Neural cell (in vitro differentiated cells): ENCODE measurements around the gene ADARB2. TPM values are rescaled to one million over a fixed set of nuclear protein-coding genes. Genes with fewer than 3 reads are reported as not detected.

Source experiments
- H2AFZ ChIP-seq: fragments of 200-600, 300-800 bp; sonication (generic), shearing (Covaris generic); 2 replicates; pipeline ENCODE4 v1.6.0; 2014; ENCODE audit warnings: low read depth, mild to moderate bottlenecking, antibody characterized with exemption, low read length, moderate library complexity
- H3F3A ChIP-seq: fragments of 200-600 bp; shearing (Covaris generic); 2 replicates; pipeline ENCODE4 v1.6.1; 2016; ENCODE audit warnings: mild to moderate bottlenecking, moderate library complexity, mixed read lengths, antibody characterized with exemption, low read length; ENCODE audit not compliant: insufficient read depth, poor library complexity, severe bottlenecking
- H3K27ac ChIP-seq: fragments of 200-600, 300-800 bp; sonication (generic), shearing (Covaris generic); 2 replicates; pipeline ENCODE4 v1.5.1; 2014; ENCODE audit warnings: mild to moderate bottlenecking, low read length, moderate library complexity
- H3K27me3 ChIP-seq: fragments of 300-800, 200-600 bp; sonication (generic), shearing (Covaris generic); 2 replicates; pipeline ENCODE4 v1.6.0; 2014; ENCODE audit warnings: mild to moderate bottlenecking, low read depth, low read length, moderate library complexity; ENCODE audit not compliant: insufficient read depth
- H3K36me3 ChIP-seq: fragments of 300-800, 200-600 bp; sonication (generic), shearing (Covaris generic); 2 replicates; pipeline ENCODE4 v1.5.1; 2014; ENCODE audit warnings: mild to moderate bottlenecking, antibody characterized with exemption, low read length, moderate library complexity; ENCODE audit not compliant: insufficient read depth
- H3K4me2 ChIP-seq: fragments of 300-800, 200-600 bp; sonication (generic), shearing (Covaris generic); 2 replicates; pipeline ENCODE4 v1.6.0; 2014; ENCODE audit warnings: mild to moderate bottlenecking, low read length
- H3K4me3 ChIP-seq: fragments of 300-800, 200-600 bp; sonication (generic), shearing (Covaris generic); 2 replicates; pipeline ENCODE4 v1.5.1; 2014; ENCODE audit warnings: mild to moderate bottlenecking, low read length, moderate library complexity
- H3K79me2 ChIP-seq: fragments of 200-600 bp; shearing (Covaris generic); replicated peaks from 2 replicates; pipeline ENCODE4 v1.6.0; 2014; ENCODE audit warnings: mild to moderate bottlenecking, low read length, moderate library complexity; ENCODE audit not compliant: insufficient read depth
- H3K9ac ChIP-seq: fragments of 300-800, 200-600 bp; sonication (generic), shearing (Covaris generic); 2 replicates; pipeline ENCODE4 v1.6.1; 2016; ENCODE audit warnings: mild to moderate bottlenecking, low read length, mixed read lengths
- H3K9me2 ChIP-seq: fragments of 200-600 bp; shearing (Covaris generic); 2 replicates; pipeline ENCODE4 v1.6.1; 2016; ENCODE audit warnings: mild to moderate bottlenecking, low read length, mixed read lengths; ENCODE audit not compliant: insufficient read depth
- H3K9me3 ChIP-seq: fragments of 200-600, 300-800 bp; sonication (generic), shearing (Covaris generic); 2 replicates; pipeline ENCODE4 v1.6.1; 2016; ENCODE audit warnings: mild to moderate bottlenecking, mixed run types, low read length, moderate library complexity, mixed read lengths
- H4K20me1 ChIP-seq: fragments of 200-600 bp; shearing (Covaris generic); 2 replicates; pipeline ENCODE4 v1.6.1; 2016; ENCODE audit warnings: mild to moderate bottlenecking, mixed run types; ENCODE audit not compliant: insufficient read depth
- EP300 ChIP-seq: fragments of 450-650 bp; conservative IDR thresholded peaks from 2 replicates; pipeline ENCODE4 v1.6.1; 2014; ENCODE audit warnings: antibody characterized with exemption, mild to moderate bottlenecking, moderate library complexity; ENCODE audit not compliant: poor library complexity, severe bottlenecking
- EZH2 ChIP-seq: fragments of 200-600, 300-800 bp; shearing (Covaris generic), sonication (generic); IDR thresholded peaks from 2 replicates; pipeline ENCODE4 v1.6.1; 2014; ENCODE audit warnings: antibody characterized with exemption, low read length, borderline replicate concordance, mild to moderate bottlenecking; ENCODE audit not compliant: insufficient read depth, poor library complexity, severe bottlenecking
- MXI1 ChIP-seq: fragments of 450-650 bp; conservative IDR thresholded peaks from 2 replicates; pipeline ENCODE4 v1.6.1; 2014; ENCODE audit warnings: antibody characterized with exemption, mild to moderate bottlenecking; ENCODE audit not compliant: poor library complexity, severe bottlenecking
- POLR2AphosphoS5 ChIP-seq: IDR thresholded peaks from 2 replicates; pipeline ENCODE4 v1.6.1; 2012
- RAD21 ChIP-seq: fragments of 450-650 bp; conservative IDR thresholded peaks from 2 replicates; pipeline ENCODE4 v1.6.1; 2014; ENCODE audit warnings: antibody characterized with exemption, mild to moderate bottlenecking, moderate library complexity
- SMC3 ChIP-seq: fragments of 450-650 bp; conservative IDR thresholded peaks from 2 replicates; pipeline ENCODE4 v1.6.1; 2014; ENCODE audit warnings: antibody characterized with exemption, mild to moderate bottlenecking, moderate library complexity; ENCODE audit not compliant: poor library complexity
- TAF1 ChIP-seq: IDR thresholded peaks from 2 replicates; pipeline ENCODE4 v1.6.1; 2012; ENCODE audit warnings: low read depth
- polyA plus RNA-seq: library from polyadenylated mRNA; depleted of rRNA; stranded (reverse); fragments of >200 nt; gene quantifications from 2 replicates; pipeline ENCODE4 v1.2.3, GENCODE V29; 2014
- TF ChIP-seq, protein P1 (sequence below): fragments of 450-650 bp; IDR thresholded peaks from 2 replicates; pipeline ENCODE4 v1.5.1; 2014; ENCODE audit warnings: antibody characterized with exemption, mild to moderate bottlenecking, moderate library complexity; ENCODE audit not compliant: poor library complexity, severe bottlenecking
- TF ChIP-seq, protein P2 (sequence below): IDR thresholded peaks from 2 replicates; pipeline ENCODE4 v1.6.1; 2012; ENCODE audit warnings: borderline replicate concordance

ADARB2 gene
- polyA plus RNA-seq, 1 donor from 2014 or later = 3.6 TPM

DNA sequence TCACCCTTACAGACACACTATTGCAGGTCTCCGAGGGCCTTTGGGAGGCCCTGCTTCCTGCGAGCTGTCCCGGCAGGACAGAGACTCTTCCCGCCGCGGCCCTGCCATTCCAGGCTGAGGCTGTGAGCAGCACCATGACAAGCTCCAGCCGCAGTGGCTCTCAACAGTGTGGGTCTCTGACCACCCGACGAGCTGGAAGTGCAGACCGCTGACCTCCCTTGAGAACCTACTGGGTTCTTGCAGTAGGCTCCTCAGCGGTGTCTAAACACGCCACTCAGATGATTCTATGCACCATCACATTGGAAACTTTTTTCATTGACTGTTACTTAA, 377.7 kb downstream of the ADARB2 start:
- no peak overlapping the region for H3K4me3 ChIP-seq
- H3K79me2 ChIP-seq = no peaks in the 10 kb centered on the region
- no peak overlapping the region for H3K4me2 ChIP-seq
- H3K9ac ChIP-seq = no peak overlapping the region
- no peaks in the 10 kb centered on the region for H3K9me3 ChIP-seq
- H3F3A ChIP-seq = no peaks in the 10 kb centered on the region
- H3K27ac ChIP-seq = no peak overlapping the region
- no peak overlapping the region for H2AFZ ChIP-seq
- TF ChIP-seq POLR2AphosphoS5 = no peak
- TF ChIP-seq MXI1 = no peak
- TF ChIP-seq EP300 = no peak
- TF ChIP-seq, protein P1, sequence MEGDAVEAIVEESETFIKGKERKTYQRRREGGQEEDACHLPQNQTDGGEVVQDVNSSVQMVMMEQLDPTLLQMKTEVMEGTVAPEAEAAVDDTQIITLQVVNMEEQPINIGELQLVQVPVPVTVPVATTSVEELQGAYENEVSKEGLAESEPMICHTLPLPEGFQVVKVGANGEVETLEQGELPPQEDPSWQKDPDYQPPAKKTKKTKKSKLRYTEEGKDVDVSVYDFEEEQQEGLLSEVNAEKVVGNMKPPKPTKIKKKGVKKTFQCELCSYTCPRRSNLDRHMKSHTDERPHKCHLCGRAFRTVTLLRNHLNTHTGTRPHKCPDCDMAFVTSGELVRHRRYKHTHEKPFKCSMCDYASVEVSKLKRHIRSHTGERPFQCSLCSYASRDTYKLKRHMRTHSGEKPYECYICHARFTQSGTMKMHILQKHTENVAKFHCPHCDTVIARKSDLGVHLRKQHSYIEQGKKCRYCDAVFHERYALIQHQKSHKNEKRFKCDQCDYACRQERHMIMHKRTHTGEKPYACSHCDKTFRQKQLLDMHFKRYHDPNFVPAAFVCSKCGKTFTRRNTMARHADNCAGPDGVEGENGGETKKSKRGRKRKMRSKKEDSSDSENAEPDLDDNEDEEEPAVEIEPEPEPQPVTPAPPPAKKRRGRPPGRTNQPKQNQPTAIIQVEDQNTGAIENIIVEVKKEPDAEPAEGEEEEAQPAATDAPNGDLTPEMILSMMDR = no peak
- TF ChIP-seq RAD21 = no peak
- no peak for TF ChIP-seq SMC3
- no peak for TF ChIP-seq EZH2
- TF ChIP-seq, protein P2, sequence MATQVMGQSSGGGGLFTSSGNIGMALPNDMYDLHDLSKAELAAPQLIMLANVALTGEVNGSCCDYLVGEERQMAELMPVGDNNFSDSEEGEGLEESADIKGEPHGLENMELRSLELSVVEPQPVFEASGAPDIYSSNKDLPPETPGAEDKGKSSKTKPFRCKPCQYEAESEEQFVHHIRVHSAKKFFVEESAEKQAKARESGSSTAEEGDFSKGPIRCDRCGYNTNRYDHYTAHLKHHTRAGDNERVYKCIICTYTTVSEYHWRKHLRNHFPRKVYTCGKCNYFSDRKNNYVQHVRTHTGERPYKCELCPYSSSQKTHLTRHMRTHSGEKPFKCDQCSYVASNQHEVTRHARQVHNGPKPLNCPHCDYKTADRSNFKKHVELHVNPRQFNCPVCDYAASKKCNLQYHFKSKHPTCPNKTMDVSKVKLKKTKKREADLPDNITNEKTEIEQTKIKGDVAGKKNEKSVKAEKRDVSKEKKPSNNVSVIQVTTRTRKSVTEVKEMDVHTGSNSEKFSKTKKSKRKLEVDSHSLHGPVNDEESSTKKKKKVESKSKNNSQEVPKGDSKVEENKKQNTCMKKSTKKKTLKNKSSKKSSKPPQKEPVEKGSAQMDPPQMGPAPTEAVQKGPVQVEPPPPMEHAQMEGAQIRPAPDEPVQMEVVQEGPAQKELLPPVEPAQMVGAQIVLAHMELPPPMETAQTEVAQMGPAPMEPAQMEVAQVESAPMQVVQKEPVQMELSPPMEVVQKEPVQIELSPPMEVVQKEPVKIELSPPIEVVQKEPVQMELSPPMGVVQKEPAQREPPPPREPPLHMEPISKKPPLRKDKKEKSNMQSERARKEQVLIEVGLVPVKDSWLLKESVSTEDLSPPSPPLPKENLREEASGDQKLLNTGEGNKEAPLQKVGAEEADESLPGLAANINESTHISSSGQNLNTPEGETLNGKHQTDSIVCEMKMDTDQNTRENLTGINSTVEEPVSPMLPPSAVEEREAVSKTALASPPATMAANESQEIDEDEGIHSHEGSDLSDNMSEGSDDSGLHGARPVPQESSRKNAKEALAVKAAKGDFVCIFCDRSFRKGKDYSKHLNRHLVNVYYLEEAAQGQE = no peak
- TF ChIP-seq TAF1 = no peak
- H4K20me1 ChIP-seq = no peaks in the 10 kb centered on the region
- H3K9me2 ChIP-seq = no peaks in the 10 kb centered on the region
- no peaks in the 10 kb centered on the region for H3K36me3 ChIP-seq
- no peaks in the 10 kb centered on the region for H3K27me3 ChIP-seq

DNA sequence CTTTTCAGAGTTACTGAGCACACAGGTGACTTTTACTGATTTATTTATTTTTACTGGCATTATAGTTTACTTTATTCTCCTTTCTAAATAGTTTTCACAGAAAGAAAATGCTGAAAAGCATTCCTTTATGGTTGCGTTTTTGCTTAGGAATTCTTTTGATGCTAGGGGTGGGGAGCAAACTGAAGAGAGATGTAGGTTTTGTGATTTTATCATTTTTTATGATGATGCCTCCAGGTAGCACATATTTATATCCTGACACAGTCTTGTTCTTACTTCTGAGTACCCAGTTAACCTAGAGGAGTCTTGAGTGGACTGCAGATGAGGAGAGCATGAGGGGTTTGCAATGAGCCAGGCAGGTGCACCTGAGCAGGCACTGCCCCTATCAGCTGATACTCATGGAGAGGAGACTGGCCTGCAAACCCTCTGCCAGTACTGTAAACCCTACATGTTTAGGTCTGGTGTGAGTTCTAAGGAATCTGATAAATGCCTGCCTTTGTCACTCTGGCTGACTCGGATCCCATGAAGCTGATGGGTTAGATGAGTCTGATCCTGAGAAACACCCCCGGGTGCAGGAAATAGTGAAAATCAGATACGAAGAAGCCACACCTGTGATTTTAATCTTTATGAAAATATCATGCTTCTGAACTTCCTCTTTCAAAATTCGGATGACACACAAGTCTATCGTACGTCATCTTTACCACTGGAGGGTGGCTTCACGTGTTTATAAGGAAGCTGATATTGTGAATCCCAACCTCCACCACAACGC, 378.3 kb downstream of the ADARB2 start:
- Histone ChIP-seq H3K4me2 (no peak overlapping the region), H3F3A (no peaks in the 10 kb centered on the region), H3K79me2 (no peaks in the 10 kb centered on the region), H2AFZ (no peak overlapping the region), H3K9me2 (no peaks in the 10 kb centered on the region), H3K9me3 (no peaks in the 10 kb centered on the region), H4K20me1 (no peaks in the 10 kb centered on the region), H3K4me3 (no peak overlapping the region), H3K27me3 (no peaks in the 10 kb centered on the region), H3K27ac (no peak overlapping the region), H3K9ac (no peak overlapping the region), H3K36me3 (no peaks in the 10 kb centered on the region)
- TF ChIP-seq MXI1 = no peak
- TF ChIP-seq EP300 = no peak
